NCI-H2107 treated with DMSO at 0.1 percent for 48 hours (cell line): Measurements from ENCODE around the gene PRDM12.
"Not testable (repeated sequence)": the region's sequence is repeated elsewhere in the genome, so short reads cannot be mapped to it uniquely, and the experiment has no call there.

ENCODE experiments used
- DNase-seq: peaks from one replicate; lab custom pipeline; 2025; ENCODE audit not compliant: unreplicated experiment; lab: John Stamatoyannopoulos, UW

The PRDM12 gene

DNA sequence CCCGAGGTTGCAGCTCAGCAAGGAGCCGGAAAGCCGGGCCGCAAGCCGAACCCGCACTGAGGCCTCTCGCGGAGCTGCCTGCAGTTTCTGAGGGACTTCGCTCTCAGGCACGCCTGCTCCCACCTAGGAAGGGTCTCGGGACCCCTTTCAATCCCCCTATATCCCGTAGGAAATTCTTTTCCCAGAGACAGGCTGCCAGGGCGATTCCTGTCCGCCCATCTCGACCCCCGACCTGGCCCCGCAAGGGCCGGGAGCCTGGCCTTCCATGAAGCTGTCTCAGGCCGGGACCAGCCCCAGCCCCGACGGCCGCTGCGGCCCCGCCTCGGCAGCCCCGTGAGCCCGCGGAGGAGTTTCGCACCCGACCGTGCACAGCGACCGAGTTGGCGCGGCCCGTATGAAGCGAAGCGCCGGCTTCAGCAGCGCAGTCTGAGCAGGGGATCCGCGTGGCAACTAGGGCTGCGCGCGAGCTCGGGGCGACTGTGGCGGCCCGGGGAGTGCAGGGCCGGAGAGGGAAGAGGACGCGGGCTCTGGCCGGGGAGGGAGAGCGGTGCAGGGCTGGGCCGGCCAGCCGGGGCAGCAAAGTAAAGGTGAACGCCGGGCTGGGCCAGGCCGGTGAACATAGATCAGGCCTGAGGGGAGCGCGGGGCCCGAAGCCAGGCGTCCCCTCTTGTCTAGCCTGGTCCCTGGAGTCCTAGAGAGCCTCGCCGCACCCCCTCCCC is 977 bp upstream of the PRDM12 start:
- no peak for DNase-seq

DNA sequence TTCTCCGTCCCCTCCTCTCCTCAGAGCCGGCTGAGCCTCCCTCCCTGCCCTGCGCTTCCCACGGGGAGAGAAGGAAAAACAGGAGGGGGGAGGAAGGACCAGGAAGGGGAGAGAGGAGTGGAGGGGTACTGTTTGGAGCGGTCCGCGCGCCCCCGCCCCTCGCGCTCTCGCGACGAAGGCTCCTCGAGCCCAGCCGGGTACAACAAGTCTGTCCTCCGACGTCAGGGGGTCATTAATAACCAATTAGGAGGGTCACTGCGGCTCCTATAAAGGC is 480 bp upstream of the PRDM12 start:
- DNase-seq: no peak

DNA sequence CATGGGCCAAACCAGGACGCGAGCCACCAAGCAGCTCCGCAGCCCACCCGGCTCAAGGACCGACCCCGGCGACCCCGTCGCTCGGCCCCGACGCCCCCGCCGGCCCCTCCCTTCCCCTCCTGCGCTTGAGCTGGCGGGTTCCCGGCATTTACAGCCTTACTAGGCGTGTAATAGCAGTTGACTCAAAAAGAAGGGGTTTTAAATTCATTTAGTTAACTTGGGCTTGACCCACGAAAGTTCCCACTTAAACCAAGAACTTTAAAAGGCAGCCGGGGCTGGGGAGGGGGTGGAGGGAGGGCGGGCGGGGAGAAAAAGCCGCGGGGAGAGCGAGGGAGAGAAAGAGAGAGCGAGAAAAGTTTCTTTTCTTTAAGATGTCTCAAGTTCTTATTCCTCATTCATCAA is 636 bp downstream of the PRDM12 start:
- no peak for DNase-seq

DNA sequence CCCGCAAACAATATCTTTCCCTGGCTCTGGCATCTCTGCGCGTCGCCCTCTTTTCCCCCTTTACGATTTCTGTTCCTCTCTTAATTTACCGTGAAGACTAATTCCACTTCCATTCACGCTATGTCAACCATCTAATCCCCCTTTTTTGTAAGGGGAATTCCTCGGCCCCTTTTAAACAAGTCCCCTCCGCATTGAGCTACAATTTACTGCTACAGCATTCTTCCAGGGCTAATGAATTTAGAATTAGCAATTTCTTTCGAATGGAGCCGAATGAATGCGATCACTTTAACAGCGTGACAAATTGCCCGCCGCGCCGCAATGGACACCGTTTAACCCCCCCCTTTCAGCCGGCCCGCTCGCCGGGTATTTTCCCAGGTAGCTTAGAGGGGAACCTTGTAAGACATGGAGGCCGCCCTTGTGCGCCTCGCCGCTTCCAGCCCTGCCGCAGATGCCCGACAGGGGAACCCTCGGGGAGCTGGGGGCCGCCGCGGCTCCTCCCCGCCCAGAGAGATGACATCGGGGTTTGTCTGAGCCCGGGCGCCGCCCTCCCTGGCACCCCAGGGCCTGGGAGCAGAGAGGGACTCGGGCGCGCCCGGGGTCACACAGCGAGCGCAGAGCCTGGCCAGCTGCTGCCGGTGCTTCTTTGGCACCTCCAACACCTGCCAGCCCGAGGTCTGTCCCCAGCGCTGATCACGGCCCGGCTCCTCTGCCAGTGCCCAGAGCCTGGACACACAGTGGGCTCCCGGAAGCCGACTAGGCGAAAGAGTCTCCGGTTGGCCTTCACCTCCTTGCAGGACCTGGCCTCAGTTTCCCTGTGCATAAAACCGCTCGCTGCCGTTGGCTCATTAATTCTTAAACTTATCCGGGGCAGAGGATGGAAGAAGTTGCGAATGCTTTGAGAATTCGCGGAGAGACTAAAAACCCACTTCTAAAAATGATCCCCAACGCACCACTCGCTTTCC is 1.3 kb downstream of the PRDM12 start:
- no peak for DNase-seq

DNA sequence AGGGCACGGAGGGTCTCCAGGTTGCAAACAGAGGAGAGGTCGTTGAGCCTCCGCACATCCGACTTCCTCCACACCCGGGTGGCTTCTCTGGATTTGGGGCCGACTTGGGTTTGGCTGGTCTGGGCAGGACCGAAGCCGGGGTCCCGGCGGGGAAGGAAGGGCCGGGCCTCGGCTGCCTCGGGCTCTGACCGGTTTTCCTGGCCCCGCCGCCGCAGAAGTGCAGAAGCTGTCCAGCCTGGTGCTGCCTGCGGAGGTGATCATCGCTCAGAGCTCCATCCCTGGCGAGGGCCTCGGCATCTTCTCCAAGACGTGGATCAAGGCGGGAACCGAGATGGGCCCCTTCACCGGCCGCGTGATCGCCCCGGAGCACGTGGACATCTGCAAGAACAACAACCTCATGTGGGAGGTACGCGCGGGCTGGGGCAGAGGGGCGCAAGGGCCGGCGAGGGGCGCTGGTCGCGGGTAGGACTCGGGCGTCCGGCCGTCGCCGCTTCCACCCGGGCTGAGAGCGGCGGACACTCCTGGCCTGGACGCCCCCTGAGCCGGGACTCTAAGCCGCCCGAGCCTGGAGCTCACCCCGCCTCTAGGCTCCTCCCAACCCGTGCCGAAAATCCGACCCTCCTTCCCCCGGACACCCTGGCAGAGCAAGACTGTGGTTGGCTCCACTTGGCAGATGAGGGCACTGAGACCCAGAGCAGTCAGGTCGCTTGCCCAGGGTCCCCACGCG is 2.2 kb downstream of the PRDM12 start:
- no peak for DNase-seq

DNA sequence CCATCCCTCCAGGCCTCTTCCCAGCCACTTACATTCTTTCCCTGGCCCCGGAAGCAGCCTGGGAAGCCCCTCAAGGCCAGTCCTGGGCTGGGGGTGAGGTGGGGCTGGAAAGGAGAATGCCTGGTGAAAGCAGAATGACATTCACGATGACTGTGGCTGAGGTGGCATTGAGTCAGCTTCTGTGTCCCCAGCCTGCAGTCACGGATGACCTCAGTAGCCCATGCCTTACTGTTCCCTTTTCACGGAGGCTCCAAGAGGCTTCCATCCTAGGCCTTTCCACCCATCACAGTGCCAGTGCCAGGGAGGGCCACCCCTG is 2.7 kb downstream of the PRDM12 start:
- no peak for DNase-seq

DNA sequence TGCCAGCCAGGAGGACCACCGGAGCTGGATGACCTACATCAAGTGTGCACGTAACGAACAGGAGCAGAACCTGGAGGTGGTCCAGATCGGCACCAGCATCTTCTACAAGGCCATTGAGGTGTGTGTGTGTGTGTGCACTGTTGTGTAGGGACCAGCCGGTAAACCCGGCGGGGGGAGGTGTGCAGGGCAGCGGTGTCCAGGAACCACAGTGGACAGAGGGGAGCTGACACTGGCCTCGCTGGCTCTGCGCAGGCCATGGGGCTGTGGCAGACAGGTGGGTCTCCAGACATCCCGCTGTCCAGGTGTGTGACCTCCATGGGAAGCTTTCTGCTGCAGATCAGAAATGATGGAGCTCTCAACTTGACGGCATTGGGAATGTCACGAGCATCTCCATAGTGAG is 3.8 kb downstream of the PRDM12 start:
- DNase-seq: no peak

DNA sequence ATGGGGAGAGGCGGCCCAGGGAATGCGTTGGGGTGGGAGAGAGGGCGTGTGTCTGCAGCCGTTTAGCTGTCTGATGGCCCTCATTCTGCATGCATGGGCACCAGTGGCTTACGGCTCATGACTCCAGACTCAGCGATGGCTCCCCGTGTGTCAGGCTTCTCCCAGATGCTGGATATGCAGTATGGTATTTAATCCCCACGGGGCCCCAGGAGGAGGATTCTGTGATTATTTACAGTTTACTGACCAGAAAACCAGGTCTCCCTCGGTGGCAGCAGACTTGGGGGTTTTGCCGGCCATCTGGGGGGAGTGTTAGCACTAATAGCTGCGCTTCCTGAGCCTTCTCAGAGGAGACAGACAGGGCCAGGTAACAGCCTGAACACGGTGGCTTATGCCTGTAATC is 4.3 kb downstream of the PRDM12 start:
- DNase-seq: no peak

DNA sequence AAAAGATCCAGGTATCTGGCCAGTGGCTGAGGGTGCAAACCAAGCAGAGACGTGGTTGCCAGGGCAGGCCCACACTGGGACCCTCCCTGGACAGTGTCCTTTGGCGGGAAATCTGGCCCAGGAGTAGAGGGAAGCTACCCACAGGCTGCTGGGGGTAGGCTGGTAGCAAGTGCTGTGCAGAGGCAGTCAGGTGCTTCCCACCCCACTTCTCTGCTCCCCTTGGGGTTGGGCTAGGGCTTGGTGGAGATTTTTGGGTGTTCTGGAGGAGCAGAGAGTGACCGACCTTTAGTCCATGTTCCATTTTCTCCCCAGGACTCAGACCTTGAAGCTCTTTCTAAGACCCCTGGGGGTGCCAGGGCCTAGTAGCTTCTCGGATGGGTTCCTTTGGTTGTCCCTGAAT is 5.6 kb downstream of the PRDM12 start:
- no peak for DNase-seq

DNA sequence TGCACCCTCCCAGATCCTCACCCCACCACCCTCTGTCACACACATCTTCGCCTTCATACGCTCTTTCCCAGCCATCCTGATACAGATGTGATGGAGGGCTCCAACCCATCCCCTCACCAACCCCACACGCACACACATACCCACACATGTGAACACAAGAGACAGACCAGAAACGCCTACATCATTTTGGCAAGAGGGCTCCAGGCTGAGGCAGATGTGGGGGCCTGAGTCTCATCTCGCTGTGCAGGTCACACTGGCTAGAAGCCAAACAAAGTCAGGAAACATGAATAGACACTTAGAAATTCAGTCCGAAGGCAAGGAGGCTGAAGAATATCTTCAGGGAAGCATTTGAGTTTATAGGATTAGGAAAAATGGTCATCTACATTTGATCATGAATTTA is 6.2 kb downstream of the PRDM12 start:
- no peak for DNase-seq

DNA sequence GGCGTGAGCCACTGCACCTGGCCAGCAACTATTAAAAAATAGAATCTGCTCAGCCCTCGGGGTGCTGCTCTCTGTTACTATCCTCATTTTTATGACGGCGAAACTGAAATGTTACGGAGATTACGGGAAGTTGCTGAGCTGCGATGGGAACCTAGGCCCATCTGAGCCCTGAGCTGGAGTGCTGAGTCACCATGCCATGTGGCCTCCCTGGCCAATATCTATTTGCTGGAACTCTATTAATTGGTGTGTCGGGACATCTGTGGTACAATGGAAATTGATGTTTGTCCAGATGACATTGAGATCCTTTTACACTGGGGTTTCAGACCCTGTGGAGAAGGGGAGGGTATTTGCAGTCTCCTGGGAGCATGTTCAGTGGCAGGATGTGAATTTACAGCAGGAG is 8.1 kb downstream of the PRDM12 start:
- no peak for DNase-seq

DNA sequence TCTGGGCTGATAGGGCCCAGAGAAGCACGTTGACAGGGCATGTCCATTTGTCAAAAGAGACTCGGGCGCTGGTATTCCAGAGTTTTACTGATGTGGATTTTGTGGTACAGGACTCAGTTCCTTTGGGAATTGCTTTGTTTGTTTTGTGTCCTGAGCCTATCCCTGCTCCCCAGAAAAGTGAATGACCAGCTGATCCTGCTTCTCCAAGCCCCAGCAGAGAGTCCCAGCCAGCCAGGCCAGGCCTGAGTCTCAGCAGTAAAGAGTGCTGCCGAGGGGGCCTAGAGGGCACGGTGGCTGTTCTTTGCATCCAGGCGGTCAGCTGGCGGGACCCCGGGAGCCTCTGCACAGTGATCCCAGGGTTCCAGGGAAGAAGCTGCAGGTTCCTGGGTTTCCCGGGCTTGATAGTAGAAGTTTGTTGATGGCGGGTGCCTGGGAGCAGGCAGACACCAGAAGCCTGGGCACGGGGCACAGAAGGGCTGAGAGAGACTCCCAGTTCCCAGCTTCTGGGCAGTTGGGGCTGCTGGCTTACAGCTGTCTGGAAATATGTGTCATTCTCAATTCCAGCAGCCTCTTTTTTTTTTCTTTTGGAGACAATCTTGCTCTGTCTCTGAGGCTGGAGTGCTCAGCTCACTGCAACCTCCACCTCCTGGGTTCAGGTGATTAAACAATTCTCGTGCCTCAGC is 8.7 kb downstream of the PRDM12 start:
- DNase-seq: no peak

DNA sequence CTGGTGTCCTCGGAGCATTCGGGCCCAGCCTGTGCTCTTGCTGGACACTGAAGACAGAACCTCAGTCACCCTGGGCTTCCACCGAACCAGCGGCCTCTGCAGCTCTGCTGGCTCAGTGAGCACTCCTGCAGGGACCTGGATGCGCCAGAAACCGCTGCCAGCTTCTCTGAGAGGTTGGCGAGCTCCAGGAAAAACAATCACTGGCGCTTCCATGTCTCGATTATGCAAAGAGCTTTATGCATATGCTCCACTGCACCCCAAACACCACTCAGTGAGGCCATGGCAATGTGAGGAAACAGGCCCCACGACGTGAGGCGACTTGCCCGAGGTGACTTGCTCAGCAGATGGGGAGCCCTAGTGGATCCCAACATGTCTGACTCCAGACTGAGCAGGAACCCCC is 11.0 kb downstream of the PRDM12 start:
- no peak for DNase-seq

DNA sequence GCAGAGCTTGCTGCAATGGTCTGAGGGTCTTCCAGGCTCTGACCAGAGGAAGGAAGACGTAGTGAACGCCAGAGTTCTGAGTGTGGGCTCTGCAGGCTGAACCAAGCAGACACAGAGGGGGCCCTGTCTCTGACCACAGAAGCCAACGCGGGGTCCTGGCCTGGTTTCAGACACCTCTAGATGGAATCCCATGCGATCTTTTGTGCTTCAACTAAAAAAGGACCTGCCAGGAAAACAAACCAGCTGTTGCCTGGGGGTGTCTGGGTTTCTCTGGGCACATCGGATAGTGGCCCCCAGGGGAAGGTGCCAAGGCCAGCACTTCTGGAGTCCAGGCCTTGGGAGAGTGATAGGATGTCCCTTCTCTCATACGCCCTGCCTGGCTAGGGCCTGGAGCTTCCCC is 12.9 kb downstream of the PRDM12 start:
- no peak for DNase-seq

DNA sequence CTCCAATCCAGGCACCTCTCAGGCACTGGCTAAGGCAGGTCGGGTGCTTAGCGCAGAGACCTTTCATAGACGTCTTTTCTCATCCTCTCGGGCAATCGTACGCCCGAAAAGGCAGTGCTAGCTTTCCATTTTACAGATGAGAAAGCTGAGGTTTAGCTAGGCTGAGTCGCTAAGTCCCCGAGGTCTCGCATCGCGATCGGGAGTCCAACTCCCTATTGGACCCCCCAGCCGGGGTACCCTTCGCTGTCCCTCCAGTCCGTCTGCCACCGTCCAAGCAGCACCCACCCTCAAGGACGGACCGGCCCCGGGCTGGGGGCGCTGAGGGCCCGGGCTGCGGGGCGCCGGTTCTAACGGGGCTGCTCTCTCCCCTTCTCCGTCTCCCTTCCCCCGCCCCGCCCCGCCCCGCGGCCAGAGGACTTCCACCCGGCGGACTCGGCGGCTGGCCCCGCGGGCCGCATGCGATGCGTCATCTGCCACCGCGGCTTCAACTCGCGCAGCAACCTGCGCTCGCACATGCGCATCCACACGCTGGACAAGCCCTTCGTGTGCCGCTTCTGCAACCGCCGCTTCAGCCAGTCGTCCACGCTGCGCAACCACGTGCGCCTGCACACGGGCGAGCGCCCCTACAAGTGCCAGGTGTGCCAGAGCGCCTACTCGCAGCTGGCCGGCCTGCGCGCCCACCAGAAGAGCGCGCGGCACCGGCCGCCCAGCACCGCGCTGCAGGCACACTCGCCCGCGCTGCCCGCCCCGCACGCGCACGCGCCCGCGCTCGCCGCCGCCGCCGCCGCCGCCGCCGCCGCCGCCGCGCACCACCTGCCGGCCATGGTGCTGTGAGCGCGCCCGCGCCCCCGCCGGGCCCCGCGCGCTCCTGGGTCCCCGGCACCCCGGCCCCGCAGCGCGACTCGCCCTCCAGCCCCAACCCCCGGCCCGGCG is 16.7 kb downstream of the PRDM12 start:
- DNase-seq: no peak

DNA sequence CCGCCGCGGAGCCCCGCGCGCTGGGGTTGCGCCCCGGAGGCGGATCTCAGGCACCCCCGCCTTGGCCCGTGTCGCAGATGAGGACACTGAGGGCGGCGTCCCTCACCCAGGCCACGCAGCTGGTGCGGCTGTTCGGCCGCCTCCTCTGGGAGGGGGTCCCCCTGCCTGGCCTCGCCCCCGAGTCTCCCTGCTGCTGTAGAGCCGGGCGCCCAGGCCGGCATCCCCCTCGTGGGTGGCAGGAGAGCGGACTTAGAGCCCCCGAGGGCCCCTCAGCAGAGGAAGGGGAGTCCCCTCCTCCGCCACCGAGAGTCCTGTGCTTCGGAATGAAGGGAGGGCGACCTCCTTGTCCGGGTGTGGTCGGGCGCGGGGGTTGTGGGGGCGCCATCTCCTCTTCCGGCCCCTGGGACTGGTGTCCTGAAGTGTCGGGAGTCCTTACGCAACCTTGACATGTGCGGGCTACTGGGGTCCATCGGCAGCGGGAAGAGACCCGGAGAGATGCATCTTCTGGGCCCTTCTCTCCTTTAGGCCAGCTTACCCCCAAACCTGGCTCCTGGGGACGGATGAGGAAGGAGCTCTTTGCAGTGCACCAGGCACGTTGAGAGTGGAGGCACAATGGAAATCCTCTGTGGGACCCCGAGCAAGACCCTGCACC is 17.5 kb downstream of the PRDM12 start:
- DNase-seq: no peak

DNA sequence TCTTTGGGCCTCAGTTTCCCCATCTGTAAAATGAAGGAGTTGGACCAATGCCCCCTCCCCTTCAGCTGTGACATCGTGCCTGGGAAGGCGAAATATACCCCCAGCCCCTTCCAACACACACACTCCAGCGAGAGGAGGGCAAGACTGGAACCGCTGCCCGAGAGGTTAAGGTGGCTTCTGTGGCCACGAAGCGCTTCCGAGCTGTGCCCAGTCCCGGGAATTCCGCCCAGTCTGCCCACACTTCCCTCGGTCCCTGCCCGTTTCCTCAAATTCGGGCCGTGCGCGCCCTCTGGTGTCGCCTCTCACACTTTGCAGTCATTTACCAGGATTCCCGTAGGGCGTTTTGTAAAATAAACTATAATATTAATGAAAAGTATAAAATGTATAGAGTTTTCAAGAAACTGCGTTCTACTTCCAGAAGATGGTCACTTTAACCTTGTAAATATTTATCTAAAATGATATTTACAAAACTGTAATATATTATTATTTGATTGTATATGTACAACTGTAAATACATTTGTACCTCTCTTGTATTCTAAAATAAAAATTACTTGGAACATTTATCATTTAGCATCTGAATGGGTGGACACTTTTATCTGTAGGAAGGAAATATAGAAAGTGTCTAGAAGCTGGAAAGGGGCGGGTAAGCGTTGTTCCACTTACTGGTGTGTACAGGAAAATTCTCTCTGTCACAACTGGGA is 18.2 kb downstream of the PRDM12 start:
- peak; percentile 56 for DNase-seq

DNA sequence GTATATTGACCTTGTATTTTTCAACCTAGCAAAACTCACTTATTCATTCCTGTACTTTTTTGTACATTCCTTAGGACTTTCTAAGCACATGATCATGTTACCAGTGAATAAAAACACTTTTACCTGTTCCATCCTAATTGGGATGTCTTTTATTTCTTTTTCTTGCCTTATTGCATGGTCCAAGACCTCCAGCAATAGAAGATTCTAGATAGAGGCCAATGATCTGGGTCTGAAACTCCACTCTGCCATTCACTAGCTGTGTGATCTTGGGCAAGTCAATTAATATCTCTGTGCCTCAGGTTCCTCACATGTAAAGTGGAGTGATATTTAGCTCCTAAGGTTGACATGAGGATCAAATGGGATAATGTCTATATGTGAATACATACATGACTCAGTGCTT is 20.7 kb downstream of the PRDM12 start:
- no peak for DNase-seq

DNA sequence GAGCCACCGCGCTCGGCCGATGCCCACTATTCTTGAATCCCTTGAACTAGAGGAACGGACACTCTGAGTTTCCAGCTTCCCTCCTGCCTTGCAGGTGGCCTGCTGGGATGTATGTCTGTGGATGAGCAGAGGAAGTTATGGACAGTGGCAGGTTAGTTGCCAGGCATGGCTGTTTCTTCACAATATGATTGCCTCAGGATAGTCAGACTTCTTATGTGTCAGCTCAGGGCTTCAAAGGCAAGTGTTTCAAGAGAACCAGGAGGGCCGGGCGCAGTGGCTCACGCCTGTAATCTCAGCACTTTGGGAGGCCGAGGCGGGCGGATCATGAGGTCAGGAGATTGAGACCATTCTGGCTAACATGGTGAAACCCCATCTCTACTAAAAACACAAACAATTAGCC is 21.6 kb downstream of the PRDM12 start:
- DNase-seq: not testable (repeated sequence)
